Liver (tissue), 9 donors: ENCODE measurements around the gene PGPEP1. TPM values are rescaled to one million over a fixed set of nuclear protein-coding genes. Genes with fewer than 3 reads are reported as not detected.

ENCODE experiments used
- DNase-seq: peaks from one replicate; pipeline ENCODE4 v3.0.0-alpha.2; 2017; ENCODE audit warnings: low spot score
- H3K27ac ChIP-seq, 2 donors: one replicate each; pipeline ENCODE4 v1.7.0; 2013; ENCODE audit warnings: inconsistent platforms in 2 of 2, low read length in 2 of 2, control low read depth in 1 of 2, low read depth in 1 of 2, mild to moderate bottlenecking in 1 of 2
- H3K27me3 ChIP-seq, 4 donors: one replicate each; pipeline versions ENCODE4 v1.6.1 to v1.7.0; 2013; ENCODE audit warnings: low read length in 3 of 4, inconsistent platforms in 1 of 4, mild to moderate bottlenecking in 1 of 4, moderate library complexity in 1 of 4; ENCODE audit not compliant: control insufficient read depth in 4 of 4, insufficient read depth in 4 of 4
- H3K36me3 ChIP-seq, 4 donors: one replicate each; pipeline versions ENCODE4 v1.6.1 to v1.7.0; 2013; ENCODE audit warnings: low read length in 3 of 4, mild to moderate bottlenecking in 3 of 4, low read depth in 1 of 4, moderate library complexity in 1 of 4; ENCODE audit not compliant: control insufficient read depth in 4 of 4, insufficient read depth in 3 of 4
- H3K4me1 ChIP-seq, 4 donors: one replicate each; pipeline versions ENCODE4 v1.6.1 to v1.7.0; 2013; ENCODE audit warnings: low read length in 3 of 4, mild to moderate bottlenecking in 3 of 4, moderate library complexity in 1 of 4; ENCODE audit not compliant: control insufficient read depth in 4 of 4, insufficient read depth in 4 of 4
- H3K4me3 ChIP-seq, 3 donors: one replicate each; pipeline versions ENCODE4 v1.6.1 to v1.7.0; 2013; ENCODE audit warnings: low read length in 3 of 3, control low read depth in 1 of 3, low read depth in 1 of 3, mild to moderate bottlenecking in 1 of 3
- H3K9ac ChIP-seq, 2 donors: one replicate each; pipeline ENCODE4 v1.7.0; 2013; ENCODE audit warnings: low read length in 2 of 2, mild to moderate bottlenecking in 2 of 2, moderate library complexity in 2 of 2, control low read depth in 1 of 2, low read depth in 1 of 2
- H3K9me3 ChIP-seq, 4 donors: one replicate each; pipeline versions ENCODE4 v1.6.1 to v1.7.0; 2013; ENCODE audit warnings: low read length in 3 of 4; ENCODE audit not compliant: control insufficient read depth in 4 of 4
- EGR1 ChIP-seq, 2 donors: IDR thresholded peaks; 2 replicates each; pipeline ENCODE4 v1.6.1; 2016 to 2018; ENCODE audit warnings: antibody characterized with exemption in 2 of 2, low read depth in 2 of 2
- FOXA1 ChIP-seq: IDR thresholded peaks from 2 replicates; pipeline ENCODE4 v1.6.1; 2016; ENCODE audit warnings: antibody characterized with exemption
- FOXA2 ChIP-seq: IDR thresholded peaks from 2 replicates; pipeline ENCODE4 v1.6.1; 2016; ENCODE audit warnings: antibody characterized with exemption
- GABPA ChIP-seq, 2 donors: IDR thresholded peaks in 1 of 2; conservative IDR thresholded peaks in 1 of 2; 2 replicates each; pipeline ENCODE4 v1.6.1; 2016; ENCODE audit warnings: antibody characterized with exemption in 2 of 2, mild to moderate bottlenecking in 1 of 2, moderate library complexity in 1 of 2
- HNF4A ChIP-seq, 2 donors: conservative IDR thresholded peaks; 2 replicates each; pipeline ENCODE4 v1.6.1; 2016; ENCODE audit warnings: antibody characterized with exemption in 2 of 2, mild to moderate bottlenecking in 2 of 2
- HNF4G ChIP-seq: IDR thresholded peaks from 2 replicates; pipeline ENCODE4 v1.6.1; 2016; ENCODE audit warnings: antibody characterized with exemption
- JUND ChIP-seq, 2 donors: IDR thresholded peaks; 2 replicates each; pipeline ENCODE4 v1.6.1; 2016; ENCODE audit warnings: antibody characterized with exemption in 2 of 2
- NR2F2 ChIP-seq: IDR thresholded peaks from 2 replicates; pipeline ENCODE4 v1.6.1; 2016; ENCODE audit warnings: antibody characterized with exemption
- RAD21 ChIP-seq, 2 donors: IDR thresholded peaks; 2 replicates each; pipeline ENCODE4 v1.6.1; 2016; ENCODE audit warnings: antibody characterized with exemption in 2 of 2, mild to moderate bottlenecking in 2 of 2
- RXRA ChIP-seq, 2 donors: IDR thresholded peaks; 2 replicates each; pipeline ENCODE4 v1.6.1; 2017 to 2018; ENCODE audit warnings: antibody characterized with exemption in 2 of 2, mild to moderate bottlenecking in 1 of 2
- SP1 ChIP-seq: IDR thresholded peaks from 2 replicates; pipeline ENCODE4 v1.6.1; 2018; ENCODE audit warnings: antibody characterized with exemption, mild to moderate bottlenecking
- TAF1 ChIP-seq: conservative IDR thresholded peaks from 2 replicates; pipeline ENCODE4 v1.6.1; 2016; ENCODE audit warnings: antibody characterized with exemption, mild to moderate bottlenecking
- YY1 ChIP-seq: IDR thresholded peaks from 2 replicates; pipeline ENCODE4 v1.6.1; 2016; ENCODE audit warnings: antibody characterized with exemption, mild to moderate bottlenecking
- WGBS: extraction: QIAGEN DNeasy Blood & Tissue Kit; methylation state at CpG from one replicate; pipeline ENCODE4 v1.1.7; 2013; 5-methylcytosine and 5-hydroxymethylcytosine counted together
- polyA plus RNA-seq, 2 donors: library from polyadenylated mRNA; stranded (reverse) in 1 of 2; unstranded in 1 of 2; fragments of 200-250 nt in 1 of 2; fragments of >200 nt in 1 of 2; fragmentation: Nextera tagmentation in 1 of 2; extraction: Ambion mirVana in 1 of 2; gene quantifications; one replicate each; pipeline versions ENCODE4 v1.2.1 to v1.2.3, GENCODE V29; 2013 to 2015
- total RNA-seq, 2 donors: library from RNA; depleted of rRNA; stranded (reverse); fragments of >200 nt; gene quantifications; one replicate each; pipeline ENCODE4 v1.2.3, GENCODE V29; 2014
- TF ChIP-seq, protein P1 (sequence below): IDR thresholded peaks from 2 replicates; pipeline ENCODE4 v1.6.1; 2016; ENCODE audit warnings: antibody characterized with exemption, mild to moderate bottlenecking
- TF ChIP-seq, protein P2 (sequence below): IDR thresholded peaks from 2 replicates; pipeline ENCODE4 v1.6.1; 2016; ENCODE audit warnings: antibody characterized with exemption
- TF ChIP-seq, protein P3 (sequence below): IDR thresholded peaks from 2 replicates; pipeline ENCODE4 v1.6.1; 2016; ENCODE audit warnings: antibody characterized with exemption
- TF ChIP-seq, protein P4 (sequence below): IDR thresholded peaks from 2 replicates; pipeline ENCODE4 v1.6.1; 2016; ENCODE audit warnings: antibody characterized with exemption
- TF ChIP-seq, protein P5 (sequence below): fragments of 150-350 bp; IDR thresholded peaks from 2 replicates; pipeline ENCODE4 v1.5.1; 2017; ENCODE audit warnings: improper control_type of control experiment, low read depth, low read length; ENCODE audit not compliant: missing input control
- donor health status: healthy.
- donor health status: healthy.
- donor health status: healthy.
- donor health status: healthy.
- donor health status: healthy.

Gene PGPEP1
- total and polyA plus RNA-seq, 4 donors = 15.8 to 48.3 (median 26.2) TPM

DNA sequence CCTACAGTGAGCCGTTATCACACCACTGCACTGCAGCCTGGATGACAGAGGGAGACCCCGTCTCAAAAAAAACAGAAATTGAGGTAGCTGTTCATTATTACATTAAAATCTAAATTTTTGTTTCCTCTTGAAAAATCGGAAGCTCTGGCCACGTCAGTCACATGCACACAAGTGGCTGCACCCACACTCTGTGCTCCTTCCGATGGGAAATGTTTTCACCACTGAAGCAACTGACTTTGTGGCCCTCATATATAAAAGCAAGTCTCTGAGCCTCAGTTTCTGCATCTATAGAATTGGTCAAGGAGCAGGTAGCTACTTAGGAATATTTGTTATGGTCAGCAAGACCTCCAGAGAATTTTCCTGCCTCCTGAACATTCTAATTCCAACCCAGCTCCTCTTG lies 52.5 kb downstream of the PGPEP1 start (continued):
- TF ChIP-seq, protein P1, sequence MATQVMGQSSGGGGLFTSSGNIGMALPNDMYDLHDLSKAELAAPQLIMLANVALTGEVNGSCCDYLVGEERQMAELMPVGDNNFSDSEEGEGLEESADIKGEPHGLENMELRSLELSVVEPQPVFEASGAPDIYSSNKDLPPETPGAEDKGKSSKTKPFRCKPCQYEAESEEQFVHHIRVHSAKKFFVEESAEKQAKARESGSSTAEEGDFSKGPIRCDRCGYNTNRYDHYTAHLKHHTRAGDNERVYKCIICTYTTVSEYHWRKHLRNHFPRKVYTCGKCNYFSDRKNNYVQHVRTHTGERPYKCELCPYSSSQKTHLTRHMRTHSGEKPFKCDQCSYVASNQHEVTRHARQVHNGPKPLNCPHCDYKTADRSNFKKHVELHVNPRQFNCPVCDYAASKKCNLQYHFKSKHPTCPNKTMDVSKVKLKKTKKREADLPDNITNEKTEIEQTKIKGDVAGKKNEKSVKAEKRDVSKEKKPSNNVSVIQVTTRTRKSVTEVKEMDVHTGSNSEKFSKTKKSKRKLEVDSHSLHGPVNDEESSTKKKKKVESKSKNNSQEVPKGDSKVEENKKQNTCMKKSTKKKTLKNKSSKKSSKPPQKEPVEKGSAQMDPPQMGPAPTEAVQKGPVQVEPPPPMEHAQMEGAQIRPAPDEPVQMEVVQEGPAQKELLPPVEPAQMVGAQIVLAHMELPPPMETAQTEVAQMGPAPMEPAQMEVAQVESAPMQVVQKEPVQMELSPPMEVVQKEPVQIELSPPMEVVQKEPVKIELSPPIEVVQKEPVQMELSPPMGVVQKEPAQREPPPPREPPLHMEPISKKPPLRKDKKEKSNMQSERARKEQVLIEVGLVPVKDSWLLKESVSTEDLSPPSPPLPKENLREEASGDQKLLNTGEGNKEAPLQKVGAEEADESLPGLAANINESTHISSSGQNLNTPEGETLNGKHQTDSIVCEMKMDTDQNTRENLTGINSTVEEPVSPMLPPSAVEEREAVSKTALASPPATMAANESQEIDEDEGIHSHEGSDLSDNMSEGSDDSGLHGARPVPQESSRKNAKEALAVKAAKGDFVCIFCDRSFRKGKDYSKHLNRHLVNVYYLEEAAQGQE = no peak
- TF ChIP-seq TAF1 (no peak), SP1 (no peak), NR2F2 (no peak), HNF4A (conservative IDR thresholded peaks at IDR 0.05) (no peak), FOXA2 (no peak)
- TF ChIP-seq, protein P2, sequence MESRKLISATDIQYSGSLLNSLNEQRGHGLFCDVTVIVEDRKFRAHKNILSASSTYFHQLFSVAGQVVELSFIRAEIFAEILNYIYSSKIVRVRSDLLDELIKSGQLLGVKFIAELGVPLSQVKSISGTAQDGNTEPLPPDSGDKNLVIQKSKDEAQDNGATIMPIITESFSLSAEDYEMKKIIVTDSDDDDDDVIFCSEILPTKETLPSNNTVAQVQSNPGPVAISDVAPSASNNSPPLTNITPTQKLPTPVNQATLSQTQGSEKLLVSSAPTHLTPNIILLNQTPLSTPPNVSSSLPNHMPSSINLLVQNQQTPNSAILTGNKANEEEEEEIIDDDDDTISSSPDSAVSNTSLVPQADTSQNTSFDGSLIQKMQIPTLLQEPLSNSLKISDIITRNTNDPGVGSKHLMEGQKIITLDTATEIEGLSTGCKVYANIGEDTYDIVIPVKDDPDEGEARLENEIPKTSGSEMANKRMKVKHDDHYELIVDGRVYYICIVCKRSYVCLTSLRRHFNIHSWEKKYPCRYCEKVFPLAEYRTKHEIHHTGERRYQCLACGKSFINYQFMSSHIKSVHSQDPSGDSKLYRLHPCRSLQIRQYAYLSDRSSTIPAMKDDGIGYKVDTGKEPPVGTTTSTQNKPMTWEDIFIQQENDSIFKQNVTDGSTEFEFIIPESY = no peak
- TF ChIP-seq, protein P3, sequence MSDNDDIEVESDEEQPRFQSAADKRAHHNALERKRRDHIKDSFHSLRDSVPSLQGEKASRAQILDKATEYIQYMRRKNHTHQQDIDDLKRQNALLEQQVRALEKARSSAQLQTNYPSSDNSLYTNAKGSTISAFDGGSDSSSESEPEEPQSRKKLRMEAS = no peak

DNA sequence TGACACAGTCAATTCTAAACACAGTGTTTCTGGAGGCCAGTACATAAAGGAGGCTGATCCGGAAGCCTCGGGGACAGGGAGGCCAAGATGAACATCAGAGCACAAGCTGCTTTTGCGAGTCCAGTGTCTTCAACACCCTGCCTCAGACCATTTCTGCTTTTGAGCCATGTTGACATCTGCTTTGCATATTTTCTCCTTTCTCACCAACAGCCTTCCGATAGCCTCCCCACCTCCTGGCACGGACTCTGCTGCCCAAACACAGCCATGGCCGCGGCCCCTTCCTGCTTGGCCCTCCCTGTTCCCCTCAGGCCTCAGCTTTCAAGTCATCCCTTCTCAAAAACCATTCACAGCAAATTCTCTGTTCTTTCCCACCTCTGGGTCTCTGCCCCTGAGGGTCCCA lies 53.4 kb downstream of the PGPEP1 start:
- Histone ChIP-seq H3K4me1 (peaks cover 10 to 29% (median 20%) of the 10 kb centered on the region in 4 donors), H3K27ac (peak overlapping the region; percentile 0 to 35), H3K9ac (no peak overlapping the region), H3K9me3 (no peaks in the 10 kb centered on the region), H3K36me3 (peaks cover 0 to 5% (median 0%) of the 10 kb centered on the region in 4 donors), H3K4me3 (no peak overlapping the region), H3K27me3 (no peaks in the 10 kb centered on the region)
- no peak for DNase-seq
- TF ChIP-seq TAF1 (no peak), EGR1 (IDR thresholded peaks at IDR 0.05; ENCODE audit: low read depth in 2 of 2) (no peak), YY1 (peak; percentile 50)
- WGBS = 77% methylated on average over 7 of the region's 7 CpGs

DNA sequence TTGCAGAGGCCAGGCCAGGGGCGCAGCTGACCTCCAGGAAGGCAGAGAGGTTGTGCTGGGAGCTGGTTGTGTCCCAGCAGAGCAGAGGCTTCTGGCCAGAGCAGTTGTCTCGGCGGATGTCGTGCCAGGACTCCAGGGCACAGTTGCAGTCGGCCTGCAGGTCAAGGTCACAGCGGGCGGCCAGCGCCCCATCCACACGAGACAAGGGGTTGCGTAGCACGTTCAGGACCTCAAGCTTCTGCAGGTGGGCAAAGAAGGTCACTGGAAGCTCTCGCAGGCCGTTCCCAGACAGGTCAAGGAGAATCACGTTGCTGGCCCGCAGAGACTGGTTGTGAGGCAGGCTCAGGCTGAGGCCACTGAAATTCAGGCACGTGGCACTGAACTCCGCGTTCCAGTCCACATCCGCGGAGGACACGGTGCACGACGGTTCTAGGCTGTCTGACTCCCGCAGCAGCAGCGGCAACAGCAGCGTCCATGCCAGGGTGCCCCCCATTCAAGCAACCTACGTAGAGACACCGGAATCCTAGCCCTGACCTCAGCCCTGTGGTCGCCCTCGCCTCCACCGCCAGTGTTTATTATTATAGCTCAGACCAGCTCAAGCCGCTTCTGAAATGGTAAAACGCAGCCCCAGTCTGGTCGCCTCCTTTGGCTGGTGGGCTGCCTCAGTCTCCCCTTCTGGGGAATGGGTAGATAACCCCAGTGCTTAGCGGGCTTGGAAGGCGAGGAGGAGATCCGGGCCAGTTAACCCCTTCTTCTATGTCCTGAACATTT lies 56.3 kb downstream of the PGPEP1 start:
- Histone ChIP-seq H3K4me1 (peaks cover 10 to 30% (median 21%) of the 10 kb centered on the region in 4 donors), H3K9ac (no peak overlapping the region), H3K9me3 (no peaks in the 10 kb centered on the region), H3K36me3 (no peaks in the 10 kb centered on the region), H3K27ac (peak overlapping the region; percentile 51 to 54), H3K27me3 (no peaks in the 10 kb centered on the region), H3K4me3 (peak overlapping the region in 2 of 3 donors; percentile 13 to 16)
- WGBS = 33% methylated on average over 37 of the region's 37 CpGs
- DNase-seq = no peak
- TF ChIP-seq, protein P4, sequence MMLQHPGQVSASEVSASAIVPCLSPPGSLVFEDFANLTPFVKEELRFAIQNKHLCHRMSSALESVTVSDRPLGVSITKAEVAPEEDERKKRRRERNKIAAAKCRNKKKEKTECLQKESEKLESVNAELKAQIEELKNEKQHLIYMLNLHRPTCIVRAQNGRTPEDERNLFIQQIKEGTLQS = no peak
- peak; percentile 91 to 94 for TF ChIP-seq RXRA (IDR thresholded peaks at IDR 0.05)
- TF ChIP-seq SP1 = peak; percentile 78
- TF ChIP-seq, protein P2 = no peak
- no peak for TF ChIP-seq EGR1 (IDR thresholded peaks at IDR 0.05; ENCODE audit: low read depth in 2 of 2)
- TF ChIP-seq NR2F2 = peak; percentile 75
- no peak for TF ChIP-seq GABPA (IDR thresholded peaks at IDR 0.05 in 1 of 2, conservative IDR thresholded peaks at IDR 0.05 in 1 of 2)
- no peak for TF ChIP-seq TAF1
- peak; percentile 22 for TF ChIP-seq FOXA1
- TF ChIP-seq JUND (IDR thresholded peaks at IDR 0.05) = no peak
- no peak for TF ChIP-seq FOXA2
- no peak for TF ChIP-seq RAD21 (IDR thresholded peaks at IDR 0.05)
- peak; percentile 20 for TF ChIP-seq HNF4G
- TF ChIP-seq, protein P5, sequence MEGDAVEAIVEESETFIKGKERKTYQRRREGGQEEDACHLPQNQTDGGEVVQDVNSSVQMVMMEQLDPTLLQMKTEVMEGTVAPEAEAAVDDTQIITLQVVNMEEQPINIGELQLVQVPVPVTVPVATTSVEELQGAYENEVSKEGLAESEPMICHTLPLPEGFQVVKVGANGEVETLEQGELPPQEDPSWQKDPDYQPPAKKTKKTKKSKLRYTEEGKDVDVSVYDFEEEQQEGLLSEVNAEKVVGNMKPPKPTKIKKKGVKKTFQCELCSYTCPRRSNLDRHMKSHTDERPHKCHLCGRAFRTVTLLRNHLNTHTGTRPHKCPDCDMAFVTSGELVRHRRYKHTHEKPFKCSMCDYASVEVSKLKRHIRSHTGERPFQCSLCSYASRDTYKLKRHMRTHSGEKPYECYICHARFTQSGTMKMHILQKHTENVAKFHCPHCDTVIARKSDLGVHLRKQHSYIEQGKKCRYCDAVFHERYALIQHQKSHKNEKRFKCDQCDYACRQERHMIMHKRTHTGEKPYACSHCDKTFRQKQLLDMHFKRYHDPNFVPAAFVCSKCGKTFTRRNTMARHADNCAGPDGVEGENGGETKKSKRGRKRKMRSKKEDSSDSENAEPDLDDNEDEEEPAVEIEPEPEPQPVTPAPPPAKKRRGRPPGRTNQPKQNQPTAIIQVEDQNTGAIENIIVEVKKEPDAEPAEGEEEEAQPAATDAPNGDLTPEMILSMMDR = no peak
- peak; percentile 79 to 80 for TF ChIP-seq HNF4A (conservative IDR thresholded peaks at IDR 0.05)
- no peak for TF ChIP-seq YY1
